Activated naive CD8-positive, alpha-beta T cell treated with anti-CD3 and anti-CD28 coated beads, Interleukin-2, amount 50 U/mL, for 16 hours (primary cell): Measurements from ENCODE around the gene TNRC6A.
"Not testable (repeated sequence)": the region's sequence is repeated elsewhere in the genome, so short reads cannot be mapped to it uniquely, and the experiment has no call there.

Experiments
- DNase-seq: peaks from one replicate; pipeline ENCODE4 v3.0.0-alpha.2; 2020; ENCODE audit warnings: low read depth, low spot score

TNRC6A gene

DNA sequence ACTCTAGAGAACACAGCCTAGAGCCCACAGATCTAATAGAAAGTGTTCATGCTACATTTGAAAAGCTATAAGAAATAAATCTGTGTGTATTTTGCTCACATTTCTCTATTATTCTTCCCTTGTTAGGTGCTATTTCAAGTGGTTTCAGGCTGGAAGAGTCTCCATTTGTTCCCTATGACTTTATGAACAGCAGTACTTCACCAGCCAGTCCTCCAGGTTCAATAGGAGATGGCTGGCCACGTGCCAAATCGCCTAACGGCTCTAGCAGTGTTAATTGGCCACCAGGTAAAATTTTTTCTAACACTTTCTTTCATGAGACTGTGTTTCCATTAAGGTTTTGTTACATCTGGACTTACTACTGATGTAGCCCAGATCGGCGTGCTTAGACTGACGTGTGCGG is 85.6 kb downstream of the TNRC6A start:
- DNase-seq = no peak

DNA sequence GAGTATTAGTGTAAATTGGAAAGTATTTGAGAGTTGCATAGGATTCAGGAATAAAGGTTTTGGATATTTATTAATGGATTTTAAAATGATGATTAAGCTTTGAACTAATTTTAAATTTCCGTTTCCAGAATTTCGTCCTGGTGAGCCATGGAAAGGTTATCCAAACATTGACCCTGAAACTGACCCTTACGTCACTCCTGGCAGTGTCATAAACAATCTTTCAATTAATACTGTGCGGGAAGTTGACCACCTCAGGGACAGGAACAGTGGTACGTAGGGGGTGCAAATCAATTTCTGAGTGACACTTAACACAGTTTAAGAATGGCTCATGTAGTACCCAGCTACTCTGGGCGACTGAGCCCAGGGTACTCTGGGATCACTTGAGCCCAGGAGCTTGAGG is 87.2 kb downstream of the TNRC6A start:
- DNase-seq = no peak

DNA sequence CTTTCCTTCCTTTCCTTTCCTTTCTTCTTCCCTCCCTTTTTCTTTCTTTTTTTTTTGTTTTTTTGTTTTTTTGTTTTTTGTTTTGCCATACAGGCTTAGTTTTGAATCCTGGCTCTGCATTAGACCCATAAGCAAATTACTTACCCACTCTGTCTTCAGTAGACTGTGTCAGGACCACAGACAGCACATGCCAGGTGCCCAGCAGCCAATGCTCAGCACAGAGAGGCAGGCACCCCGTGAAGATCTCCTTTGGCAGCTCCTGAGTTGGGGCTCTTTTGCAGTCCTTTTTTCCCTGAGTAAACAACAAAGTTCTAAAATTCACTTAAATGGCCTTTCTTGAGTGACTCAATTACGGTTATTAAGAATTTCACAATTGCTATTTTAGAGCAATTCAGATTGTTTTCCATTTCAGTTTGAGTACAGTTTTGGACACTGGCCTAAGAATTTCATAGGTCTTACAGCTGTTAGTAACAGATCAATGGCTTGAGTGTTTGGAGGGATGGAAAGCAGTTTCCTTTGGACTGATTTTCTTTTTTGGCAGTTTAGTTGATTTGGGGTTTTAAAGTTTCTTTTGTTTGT is 90.1 kb downstream of the TNRC6A start:
- no peak for DNase-seq

DNA sequence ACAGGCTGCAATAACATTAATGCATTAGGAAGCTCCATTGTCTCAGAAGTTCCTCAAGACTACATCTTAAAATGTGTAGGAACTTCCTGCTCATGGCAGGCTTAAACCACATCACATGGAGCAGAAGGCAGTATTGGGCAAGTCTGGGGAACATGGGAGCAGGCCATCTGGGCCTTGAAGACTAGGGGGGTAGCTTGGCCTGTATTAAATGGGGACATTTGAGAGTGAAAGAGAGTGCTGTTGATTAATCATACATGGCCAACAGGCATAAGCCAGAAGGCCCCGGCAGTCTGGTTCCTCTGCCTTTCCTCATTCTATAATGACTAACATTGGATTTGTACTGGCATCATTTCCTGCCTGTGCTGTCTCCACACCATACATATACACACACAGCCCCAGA is 91.1 kb downstream of the TNRC6A start:
- DNase-seq = no peak

DNA sequence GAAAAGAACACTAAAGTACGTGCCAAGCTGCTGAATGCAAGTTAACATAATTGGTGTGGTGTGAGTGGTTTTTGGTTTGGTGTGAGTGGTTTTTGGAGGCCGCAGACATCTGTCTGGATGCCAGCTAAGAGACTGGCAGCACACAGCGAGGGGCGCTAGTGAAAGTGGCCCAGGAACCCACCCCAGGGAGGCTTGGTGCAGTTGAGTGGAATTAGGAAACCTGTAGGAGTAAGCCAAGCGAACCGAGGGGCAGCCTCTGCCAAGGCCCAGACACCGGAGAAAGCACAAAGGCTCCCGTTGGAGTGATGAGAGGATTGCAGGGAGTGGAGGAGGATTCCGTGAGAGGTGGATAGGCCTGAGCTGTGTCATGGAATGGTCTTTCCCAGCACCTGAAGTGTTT is 91.7 kb downstream of the TNRC6A start:
- DNase-seq = no peak

DNA sequence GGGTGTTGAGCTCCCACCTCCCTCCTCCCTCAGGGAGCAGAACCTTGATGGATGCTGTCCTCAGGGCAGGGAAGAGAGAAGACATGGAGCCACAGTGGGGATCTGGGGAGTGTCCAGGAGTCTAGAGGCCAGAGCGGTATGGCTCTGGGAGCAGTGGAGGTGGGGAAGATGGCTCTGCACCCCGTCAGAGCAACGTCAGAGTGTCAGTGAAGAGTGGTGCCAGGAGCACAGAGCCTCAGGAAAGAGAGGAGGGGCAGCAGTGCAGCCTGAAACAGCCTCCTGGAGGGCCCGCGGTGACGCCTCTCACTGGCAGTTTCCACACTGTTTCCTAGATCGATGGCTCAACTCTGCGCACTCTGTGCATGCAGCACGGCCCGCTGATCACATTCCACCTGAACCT is 93.1 kb downstream of the TNRC6A start:
- DNase-seq = no peak

DNA sequence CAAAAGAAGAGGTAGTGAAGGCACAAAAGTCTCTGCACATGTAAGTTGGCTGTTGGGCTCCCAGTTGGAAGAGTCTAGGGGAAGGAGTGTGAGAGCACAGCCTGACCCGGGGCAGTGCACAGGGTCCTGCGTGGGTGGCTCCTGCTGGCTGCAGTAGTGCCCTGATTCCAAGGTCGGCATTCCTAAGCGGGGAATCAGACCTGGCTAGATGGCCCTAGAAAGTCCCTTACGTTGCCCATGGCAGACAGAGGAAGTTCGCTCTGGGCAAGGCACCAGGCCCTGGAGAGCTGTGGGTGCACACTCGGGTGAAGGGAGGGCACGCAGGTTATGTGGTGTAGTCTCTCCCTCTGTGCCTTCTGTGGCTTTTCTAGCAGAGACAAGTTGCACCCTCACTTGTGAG is 93.5 kb downstream of the TNRC6A start:
- no peak for DNase-seq

DNA sequence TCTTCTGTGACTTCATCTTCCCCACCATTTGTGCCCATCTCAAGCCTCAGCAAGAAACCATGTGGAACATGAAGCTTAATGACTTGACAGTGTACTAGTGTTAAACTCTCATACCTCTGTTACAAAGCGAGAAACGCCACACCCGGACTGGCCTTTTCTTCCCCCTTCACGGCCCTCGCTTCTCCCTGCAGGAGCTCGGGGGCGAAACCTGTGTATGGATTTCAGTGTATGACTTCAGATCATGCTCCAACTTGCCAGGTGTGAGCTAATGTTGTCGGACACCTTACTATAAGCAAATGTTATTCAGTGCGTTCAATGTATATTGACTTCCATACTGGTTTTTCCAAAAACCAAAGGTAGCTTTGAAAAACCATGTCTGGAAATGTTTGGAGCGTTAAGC is 96.2 kb downstream of the TNRC6A start:
- DNase-seq = no peak

DNA sequence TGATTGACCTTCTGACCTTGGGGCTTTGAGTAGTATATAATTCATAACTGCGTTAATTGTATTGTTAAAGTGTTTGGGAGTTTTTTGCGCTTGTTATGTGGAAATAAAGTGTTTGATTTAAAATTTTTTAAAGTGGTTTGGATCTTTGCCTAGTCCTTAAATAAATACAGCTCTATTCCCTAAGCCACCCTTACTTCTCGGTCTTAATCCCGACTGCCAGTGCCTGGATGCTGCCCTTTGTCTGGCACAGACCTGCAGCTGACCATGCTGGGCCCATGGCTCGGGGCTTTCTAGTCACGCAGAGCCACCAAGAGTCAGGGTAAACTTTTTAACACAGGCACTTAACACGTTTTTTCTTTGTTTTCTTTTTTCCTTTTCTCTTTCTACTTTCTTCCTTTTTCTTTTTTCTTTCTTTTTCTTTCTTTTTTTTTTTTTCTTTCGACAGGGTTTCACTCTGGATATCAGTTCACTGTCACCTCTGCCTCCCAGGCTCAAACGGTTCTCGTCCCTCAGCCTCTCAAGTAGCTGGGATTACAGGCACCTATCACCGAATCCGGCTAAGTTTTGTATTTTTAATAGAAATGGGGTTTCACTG is 96.7 kb downstream of the TNRC6A start:
- DNase-seq = no peak

DNA sequence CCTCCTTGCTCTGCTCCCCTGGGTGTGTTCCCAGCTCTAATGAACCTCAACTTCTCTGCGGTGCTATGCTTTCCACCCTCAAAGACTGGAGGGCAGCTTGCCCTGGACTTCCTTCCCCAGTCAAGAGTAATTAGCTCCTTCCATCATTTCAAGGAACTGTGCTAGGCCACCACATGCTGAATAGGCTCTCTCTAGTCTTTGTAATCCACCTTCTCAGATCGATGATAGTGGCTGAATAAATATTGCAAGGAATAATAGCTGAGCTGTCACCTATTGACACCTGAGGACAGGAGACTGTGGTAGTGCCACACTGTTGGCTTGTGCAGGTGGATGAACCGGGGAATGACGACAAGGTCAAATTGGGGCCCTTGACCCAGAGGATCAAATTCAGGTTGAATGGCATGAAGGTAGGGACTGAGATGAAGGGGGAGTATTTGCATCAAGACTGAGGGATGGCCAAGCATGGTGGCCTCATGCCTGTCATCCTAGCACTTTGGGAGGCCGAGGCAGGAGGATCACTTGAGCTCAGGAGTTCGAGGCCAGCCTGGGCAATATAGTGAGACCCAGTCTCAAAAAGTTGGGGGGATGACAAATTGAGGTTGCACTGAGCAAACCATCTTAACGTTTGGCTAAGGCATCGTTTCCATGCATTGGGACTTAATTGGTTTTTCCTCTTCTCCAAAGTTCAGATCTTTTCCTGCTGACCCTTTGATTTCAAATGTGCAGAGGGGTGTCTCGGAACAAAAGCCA is 97.5 kb downstream of the TNRC6A start:
- DNase-seq = no peak

DNA sequence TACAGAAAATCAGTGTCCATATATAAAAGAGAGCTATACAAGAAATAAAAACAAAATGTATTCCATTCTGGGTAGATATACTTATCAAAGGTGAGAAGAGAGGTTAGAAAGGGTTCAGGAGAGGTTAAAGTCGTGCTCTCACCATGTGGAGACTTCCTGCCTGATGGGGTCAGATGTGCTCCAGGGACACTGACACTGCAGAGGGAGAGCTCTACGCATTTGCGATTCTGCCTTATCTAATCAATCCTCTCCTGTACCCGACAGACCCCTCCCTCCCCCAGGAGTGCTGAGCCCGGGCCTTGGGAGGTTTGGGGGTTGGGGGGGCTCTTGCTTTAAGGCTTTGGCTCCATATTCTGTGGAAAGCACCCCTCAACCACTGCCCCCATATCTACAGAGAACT is 99.7 kb downstream of the TNRC6A start:
- DNase-seq = no peak

DNA sequence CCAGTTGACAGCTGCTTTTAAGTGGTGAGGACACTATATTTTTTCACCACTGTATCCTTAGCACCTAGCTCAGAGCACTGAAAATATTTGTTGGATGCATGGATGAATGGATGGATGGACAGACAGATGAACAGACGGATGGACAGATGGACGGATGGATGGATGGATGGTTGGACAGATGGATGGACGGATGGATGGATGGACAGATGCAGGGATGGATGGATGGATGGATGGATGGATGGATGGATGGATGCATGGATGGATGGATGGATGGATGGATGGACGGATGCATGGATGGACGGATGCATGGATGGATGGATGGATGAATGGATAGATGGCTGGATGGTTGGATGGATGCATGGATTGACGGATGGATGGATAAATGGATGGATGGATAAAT is 103.9 kb downstream of the TNRC6A start:
- DNase-seq = no peak

DNA sequence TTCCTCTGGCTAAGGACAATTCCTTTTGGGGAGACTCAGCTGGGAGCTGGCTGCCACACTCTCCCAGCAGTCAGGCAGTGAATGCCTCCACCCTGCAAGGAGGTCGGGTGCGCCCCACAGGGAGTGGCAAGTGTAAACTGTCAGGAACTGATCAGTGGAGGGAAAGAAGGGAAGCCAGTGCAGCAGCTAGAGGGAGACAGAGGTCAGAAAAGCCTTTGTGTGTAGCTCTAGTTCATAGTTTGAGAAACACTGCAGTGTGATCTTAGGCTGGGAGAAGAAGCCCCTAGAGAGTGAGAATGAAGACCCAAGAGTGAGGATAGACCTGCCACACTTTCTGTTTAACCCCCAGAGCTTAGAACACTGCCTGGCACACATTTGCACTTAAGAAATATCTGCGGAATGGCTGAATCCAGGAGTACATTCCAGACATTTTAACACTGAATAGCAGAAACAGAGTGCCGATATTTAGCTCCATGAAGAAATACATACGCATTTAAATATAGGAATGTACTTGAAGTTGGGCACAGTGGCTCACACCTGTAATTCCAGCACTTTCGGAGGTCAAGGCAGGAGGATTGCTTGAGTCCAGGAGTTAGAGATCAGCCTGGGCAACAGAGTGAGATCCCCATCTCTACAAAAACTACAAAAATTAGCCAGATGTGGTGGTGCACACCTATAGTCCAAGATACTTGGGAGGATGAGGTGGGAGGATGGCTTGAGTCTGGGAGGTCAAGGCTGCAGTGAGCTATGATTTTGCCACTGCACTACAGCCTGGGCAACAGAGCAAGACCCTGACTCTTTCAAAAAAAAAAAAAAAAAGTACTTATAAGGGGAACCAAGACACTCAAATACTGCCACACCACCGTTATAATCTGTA is 105.2 kb downstream of the TNRC6A start:
- DNase-seq = no peak

DNA sequence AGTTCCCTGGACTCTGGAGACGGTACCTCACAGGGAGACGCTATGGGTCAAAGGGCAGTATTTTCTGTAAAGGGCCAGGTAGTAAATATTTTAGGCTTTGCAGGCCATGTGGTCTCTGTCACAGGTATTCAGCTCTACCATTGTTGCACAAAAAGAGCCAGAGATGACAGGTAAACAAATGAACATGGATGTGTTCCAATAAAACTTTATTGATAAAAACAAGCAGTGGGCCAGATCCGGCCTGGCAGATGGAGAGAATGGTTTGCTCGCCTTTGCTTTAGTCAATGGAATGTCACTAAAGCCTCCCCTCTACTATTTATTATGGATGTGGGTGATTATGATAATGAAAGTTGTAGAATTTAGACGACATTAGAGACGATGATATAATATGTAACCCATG is 107.4 kb downstream of the TNRC6A start:
- no peak for DNase-seq

DNA sequence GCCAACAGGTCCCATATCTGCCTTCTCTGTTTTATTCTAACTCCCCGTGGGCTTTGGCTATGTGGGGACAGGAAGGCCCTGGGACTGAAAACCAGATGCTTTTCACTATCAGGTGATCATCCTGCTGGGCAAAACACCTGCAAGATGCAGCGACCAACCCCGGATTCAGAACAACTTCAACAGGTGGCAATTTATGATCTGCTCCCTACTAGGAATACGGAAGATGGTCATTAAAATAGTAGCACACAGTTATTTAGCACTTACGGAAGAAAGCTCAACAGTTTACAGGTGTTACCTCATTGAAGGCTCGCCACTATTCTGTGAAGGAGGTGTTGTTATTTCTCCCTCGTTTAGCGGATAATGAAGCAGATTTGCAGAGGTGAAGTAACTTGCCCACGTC is 108.5 kb downstream of the TNRC6A start:
- no peak for DNase-seq

DNA sequence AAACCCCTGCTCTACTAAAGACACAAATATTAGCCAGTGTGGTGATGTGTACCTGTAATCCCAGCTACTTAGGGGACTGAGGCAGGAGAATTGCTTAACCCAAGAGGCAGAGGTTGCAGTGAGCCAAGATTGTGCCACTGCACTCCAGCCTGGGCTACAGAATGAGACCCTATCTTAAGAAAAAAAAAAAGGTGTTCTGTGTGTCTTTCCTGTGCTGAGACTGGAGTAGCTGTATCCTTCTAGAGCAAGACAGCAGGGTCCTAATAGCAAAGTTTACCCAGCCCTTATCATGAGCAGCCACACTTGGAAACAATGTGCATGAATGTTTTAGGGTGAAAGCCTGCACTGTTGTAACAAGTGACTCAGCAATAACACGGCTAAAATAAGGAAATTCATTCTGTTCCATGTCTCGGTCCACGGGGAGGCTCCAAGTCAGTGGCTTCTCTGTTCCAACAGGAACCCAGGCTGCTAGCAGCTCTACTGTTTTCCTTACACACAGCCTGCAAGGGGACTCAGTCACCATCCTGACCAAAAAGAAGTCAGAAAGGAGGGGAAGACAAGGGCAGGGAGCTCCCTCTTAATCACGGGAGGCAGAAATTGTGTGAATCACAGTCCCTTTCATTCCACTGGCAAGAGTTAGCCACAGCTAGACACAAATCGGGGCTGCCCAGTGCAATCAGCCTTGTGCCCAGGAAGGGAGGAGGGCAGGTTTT is 109.3 kb downstream of the TNRC6A start:
- DNase-seq = no peak

DNA sequence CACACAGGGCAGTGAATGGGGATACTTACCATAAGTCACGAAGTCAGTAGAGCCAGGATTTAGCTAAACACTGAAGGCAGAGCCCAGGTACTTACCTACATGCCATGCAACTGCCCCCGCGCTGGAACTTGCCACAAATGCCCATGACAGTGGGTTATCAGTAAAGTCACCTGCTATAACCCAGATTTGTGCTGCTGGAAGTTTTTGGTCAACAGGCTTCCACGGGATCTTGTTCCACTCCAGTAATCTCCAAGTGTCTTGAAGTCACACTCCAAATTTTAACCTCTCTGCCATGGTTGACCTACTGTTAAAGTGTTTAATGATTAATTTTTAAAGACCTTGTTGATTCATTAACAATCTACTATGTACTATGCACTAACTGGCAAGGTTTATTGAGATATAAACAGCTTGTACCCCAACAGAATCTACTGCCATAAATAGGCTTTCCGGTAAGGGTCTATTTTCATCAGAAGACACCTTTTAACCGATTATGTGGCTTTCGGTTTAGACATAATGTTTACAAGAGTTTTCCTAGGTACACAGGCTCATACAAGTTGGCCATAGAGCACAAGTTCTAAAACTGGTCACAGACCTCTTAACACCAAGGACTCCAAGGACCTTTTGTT is 110.0 kb downstream of the TNRC6A start:
- DNase-seq = no peak

DNA sequence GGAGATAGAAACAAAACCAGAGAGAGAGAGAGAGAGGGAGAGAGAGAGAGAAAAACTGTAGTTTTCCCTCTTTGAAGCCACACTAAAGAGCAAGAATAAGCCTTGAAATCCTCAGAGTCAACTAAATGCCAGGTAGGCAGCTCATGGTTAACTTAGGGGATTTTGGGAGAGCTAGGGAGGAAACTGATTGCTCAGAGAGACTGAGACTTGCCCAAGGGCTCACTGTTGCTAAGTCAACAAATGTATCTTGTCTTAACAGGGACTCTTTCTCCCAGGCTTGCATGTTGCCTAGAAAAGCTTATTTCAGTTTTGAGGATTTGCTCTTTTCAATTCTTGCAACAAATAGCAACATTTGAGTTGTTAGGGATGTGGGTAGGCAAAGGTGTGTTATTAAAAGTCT is 111.8 kb downstream of the TNRC6A start:
- DNase-seq = no peak

DNA sequence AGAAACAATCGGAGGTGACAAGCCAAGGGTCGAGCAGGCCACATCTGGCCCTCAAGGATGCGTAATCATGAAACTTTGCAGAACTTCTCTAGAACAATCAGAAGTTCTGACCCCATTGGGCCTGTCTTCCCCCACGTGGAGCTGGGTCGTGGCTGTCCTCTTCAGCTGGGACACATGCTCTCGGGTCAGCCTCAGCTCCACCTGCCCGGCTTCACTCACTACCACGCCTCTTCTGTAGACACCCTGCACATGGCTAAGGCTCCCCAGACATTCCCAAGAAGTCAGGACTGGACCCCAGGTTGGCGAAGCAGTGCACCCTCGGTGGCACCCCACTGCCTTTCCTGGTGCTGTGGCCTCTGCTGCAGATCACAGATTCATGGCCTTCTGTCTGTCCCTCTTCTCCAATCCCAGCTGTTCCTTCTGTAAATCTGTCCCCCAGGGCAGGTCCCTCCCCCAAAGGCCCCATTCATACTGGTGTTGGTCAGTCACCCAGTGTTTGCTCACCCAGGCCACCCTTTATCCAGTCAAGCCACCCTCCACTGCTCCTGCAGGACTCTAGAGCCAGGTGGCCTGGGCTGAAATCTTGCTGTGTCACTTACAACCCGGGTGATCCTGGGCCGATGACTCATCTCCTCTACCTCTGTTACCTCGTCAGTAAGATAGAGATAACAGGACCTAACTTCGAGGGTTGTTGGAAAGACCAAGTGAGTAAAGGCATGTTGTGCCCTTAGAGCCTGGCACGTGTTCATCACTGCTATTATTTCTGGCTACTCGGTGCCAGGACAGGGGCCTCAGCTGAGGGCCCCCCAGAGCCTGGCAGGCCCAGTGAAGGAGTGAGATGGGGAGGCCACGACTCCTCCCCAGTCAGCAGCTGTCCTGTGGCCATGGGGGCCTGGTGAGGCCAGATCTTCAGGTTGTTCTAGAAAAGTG is 114.9 kb downstream of the TNRC6A start:
- no peak for DNase-seq

DNA sequence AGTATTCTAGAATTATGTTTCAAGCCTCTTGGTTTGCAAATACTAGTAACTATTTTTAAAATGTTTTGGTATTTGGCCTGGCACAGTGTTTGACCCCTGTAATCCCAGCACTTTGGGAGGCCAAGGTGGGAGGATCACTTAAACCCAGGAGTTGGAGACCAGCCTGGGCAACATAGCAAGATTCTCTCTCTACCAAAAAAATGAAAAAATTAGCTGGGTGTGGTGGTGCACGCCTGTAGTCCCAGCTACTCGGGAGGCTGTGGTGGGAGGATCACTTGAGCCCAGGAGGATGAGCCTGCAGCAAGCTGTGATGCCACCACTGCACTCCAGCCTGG is 115.5 kb downstream of the TNRC6A start:
- DNase-seq = not testable (repeated sequence)
